Loucy (cell line): ENCODE measurements around the gene CSGALNACT2.
"Not testable (repeated sequence)": the region's sequence is repeated elsewhere in the genome, so short reads cannot be mapped to it uniquely, and the experiment has no call there.

Experiments
- H2AFZ ChIP-seq: fragments of 200-600 bp; sonication (generic); 2 replicates; pipeline ENCODE4 v1.6.0; 2016; ENCODE audit warnings: antibody characterized with exemption, mild to moderate bottlenecking, low read length, moderate library complexity
- H3F3A ChIP-seq: fragments of 200-600 bp; 2 replicates; pipeline ENCODE4 v1.6.0; 2016; ENCODE audit warnings: antibody characterized with exemption, low read depth, mild to moderate bottlenecking
- H3K27me3 ChIP-seq: fragments of 200-600 bp; sonication (generic); 2 replicates; pipeline ENCODE4 v1.6.1; 2014; ENCODE audit warnings: low read length, mild to moderate bottlenecking; ENCODE audit not compliant: insufficient read depth, poor library complexity, severe bottlenecking
- H3K36me3 ChIP-seq: fragments of 200-600 bp; sonication (generic); 2 replicates; pipeline ENCODE4 v1.6.1; 2016; ENCODE audit warnings: low read length; ENCODE audit not compliant: insufficient read depth
- H3K4me1 ChIP-seq: fragments of 200-600 bp; sonication (generic); 2 replicates; pipeline ENCODE4 v1.5.1; 2014; ENCODE audit warnings: low read length, mild to moderate bottlenecking; ENCODE audit not compliant: insufficient read depth, poor library complexity, severe bottlenecking
- H3K4me2 ChIP-seq: fragments of 200-600 bp; sonication (generic); 2 replicates; pipeline ENCODE4 v1.6.0; 2014; ENCODE audit warnings: antibody characterized with exemption, low read length, low read depth, mild to moderate bottlenecking; ENCODE audit not compliant: poor library complexity, severe bottlenecking
- H3K4me3 ChIP-seq: fragments of 200-600 bp; sonication (generic); 2 replicates; pipeline ENCODE4 v1.5.1; 2014; ENCODE audit warnings: low read length, mild to moderate bottlenecking, mixed read lengths; ENCODE audit not compliant: poor library complexity, severe bottlenecking
- H3K79me2 ChIP-seq: fragments of 200-600 bp; sonication (generic); 2 replicates; pipeline ENCODE4 v1.6.1; 2014; ENCODE audit warnings: low read length; ENCODE audit not compliant: insufficient read depth
- H3K9ac ChIP-seq: fragments of 200-600 bp; sonication (generic); 2 replicates; pipeline ENCODE4 v1.6.0; 2014; ENCODE audit warnings: mild to moderate bottlenecking, low read depth, low read length, moderate library complexity; ENCODE audit not compliant: poor library complexity, severe bottlenecking
- H3K9me2 ChIP-seq: fragments of 200-600 bp; sonication (generic); replicated peaks from 2 replicates; pipeline ENCODE4 v1.6.1; 2016; ENCODE audit warnings: low read depth, low read length, mixed read lengths
- H3K9me3 ChIP-seq: fragments of 200-600 bp; sonication (generic); 2 replicates; pipeline ENCODE4 v1.6.1; 2014; ENCODE audit warnings: mild to moderate bottlenecking, antibody characterized with exemption, low read length, low read depth; ENCODE audit not compliant: insufficient read depth
- H4K20me1 ChIP-seq: fragments of 200-600 bp; sonication (generic); 2 replicates; pipeline ENCODE4 v1.6.0; 2014; ENCODE audit warnings: antibody characterized with exemption, low read length, mild to moderate bottlenecking; ENCODE audit not compliant: insufficient read depth, poor library complexity, severe bottlenecking
- EZH2phosphoT487 ChIP-seq: fragments of 200-600 bp; IDR thresholded peaks from 2 replicates; pipeline ENCODE4 v1.6.1; 2018; ENCODE audit warnings: antibody characterized with exemption, mild to moderate bottlenecking, moderate library complexity, borderline replicate concordance
- TF ChIP-seq, protein P1 (sequence below): fragments of 200-600 bp; sonication (generic); conservative IDR thresholded peaks from 2 replicates; pipeline ENCODE4 v1.5.1; 2014; ENCODE audit warnings: mild to moderate bottlenecking, antibody characterized with exemption, low read length

CSGALNACT2 gene

DNA sequence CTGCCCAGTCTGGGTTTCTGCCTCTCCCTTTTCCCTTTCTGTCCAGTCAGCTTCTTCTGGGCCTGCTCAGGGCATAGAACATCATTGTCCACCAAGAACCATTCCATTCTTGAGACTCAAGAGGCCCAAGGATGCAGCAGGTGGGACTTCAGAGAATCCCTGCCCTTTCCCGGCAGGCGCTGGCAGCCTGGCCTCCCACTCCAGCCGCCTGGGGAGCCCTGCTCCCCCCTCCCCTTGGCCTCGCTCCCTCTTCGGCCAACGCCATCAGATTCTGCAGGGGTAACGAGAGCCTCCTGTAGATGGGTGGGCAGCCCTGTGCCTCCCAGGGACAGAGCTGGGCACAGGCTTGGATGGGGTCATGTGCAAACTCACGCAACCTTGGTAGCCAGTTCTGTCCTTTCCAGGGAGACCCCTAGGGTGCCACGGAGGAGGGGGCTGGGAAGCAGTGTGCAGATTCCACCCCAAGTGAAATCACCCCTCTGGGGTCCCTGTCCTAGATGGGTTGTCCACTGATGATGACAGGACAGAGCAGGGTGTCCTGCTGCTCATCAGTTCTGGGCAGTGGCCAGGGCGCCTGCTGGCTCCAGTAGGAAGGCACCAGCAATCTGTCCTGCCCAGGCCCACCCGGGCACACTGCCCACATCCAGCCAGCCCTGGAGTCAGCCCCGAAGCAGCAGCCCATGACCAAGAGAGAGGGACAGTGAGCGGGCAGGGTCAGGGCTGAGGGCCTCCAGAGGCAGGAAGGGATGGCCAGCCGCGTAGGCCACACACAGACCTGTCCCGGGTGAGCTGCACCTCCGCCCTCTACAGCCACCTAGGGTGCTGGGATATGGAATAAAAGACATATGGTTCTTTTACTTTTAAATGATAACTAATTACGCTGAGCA lies 80.9 kb downstream of the CSGALNACT2 start:
- H3K9me2 ChIP-seq: no peaks in the 10 kb centered on the region
- no peak overlapping the region for H3K4me3 ChIP-seq
- no peaks in the 10 kb centered on the region for H3K36me3 ChIP-seq
- no peaks in the 10 kb centered on the region for H3K9me3 ChIP-seq
- no peaks in the 10 kb centered on the region for H3F3A ChIP-seq
- H3K79me2 ChIP-seq: no peaks in the 10 kb centered on the region
- H3K9ac ChIP-seq: no peak overlapping the region
- H3K4me2 ChIP-seq: no peak overlapping the region
- no peak overlapping the region for H2AFZ ChIP-seq
- TF ChIP-seq, protein P1, sequence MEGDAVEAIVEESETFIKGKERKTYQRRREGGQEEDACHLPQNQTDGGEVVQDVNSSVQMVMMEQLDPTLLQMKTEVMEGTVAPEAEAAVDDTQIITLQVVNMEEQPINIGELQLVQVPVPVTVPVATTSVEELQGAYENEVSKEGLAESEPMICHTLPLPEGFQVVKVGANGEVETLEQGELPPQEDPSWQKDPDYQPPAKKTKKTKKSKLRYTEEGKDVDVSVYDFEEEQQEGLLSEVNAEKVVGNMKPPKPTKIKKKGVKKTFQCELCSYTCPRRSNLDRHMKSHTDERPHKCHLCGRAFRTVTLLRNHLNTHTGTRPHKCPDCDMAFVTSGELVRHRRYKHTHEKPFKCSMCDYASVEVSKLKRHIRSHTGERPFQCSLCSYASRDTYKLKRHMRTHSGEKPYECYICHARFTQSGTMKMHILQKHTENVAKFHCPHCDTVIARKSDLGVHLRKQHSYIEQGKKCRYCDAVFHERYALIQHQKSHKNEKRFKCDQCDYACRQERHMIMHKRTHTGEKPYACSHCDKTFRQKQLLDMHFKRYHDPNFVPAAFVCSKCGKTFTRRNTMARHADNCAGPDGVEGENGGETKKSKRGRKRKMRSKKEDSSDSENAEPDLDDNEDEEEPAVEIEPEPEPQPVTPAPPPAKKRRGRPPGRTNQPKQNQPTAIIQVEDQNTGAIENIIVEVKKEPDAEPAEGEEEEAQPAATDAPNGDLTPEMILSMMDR: no peak
- no peak for TF ChIP-seq EZH2phosphoT487
- H4K20me1 ChIP-seq: no peaks in the 10 kb centered on the region
- H3K4me1 ChIP-seq: peaks cover 7% of the 10 kb centered on the region
- no peaks in the 10 kb centered on the region for H3K27me3 ChIP-seq

DNA sequence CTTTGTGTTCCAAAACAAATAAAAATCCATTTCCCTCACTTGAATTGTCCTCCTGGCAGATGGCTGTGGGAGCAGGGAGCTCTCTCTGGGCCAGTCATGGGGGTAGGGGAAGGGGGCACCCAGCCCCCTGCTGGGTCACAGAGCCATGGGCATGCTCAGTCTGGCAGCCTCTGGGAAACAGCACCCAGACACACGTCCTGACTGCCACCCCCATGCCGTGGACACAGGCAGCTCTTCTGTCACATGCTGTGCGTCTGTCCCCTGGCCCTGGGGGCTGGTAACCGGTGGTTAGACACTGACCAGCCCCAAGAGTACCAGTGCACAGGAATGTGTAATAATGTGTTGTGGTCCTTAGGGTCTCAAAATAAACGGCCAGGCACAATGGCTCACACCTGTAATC lies 81.6 kb downstream of the CSGALNACT2 start:
- H3K4me2 ChIP-seq: no peak overlapping the region
- peaks cover 7% of the 10 kb centered on the region for H3K4me1 ChIP-seq
- H3K36me3 ChIP-seq: no peaks in the 10 kb centered on the region
- H3K9me3 ChIP-seq: no peaks in the 10 kb centered on the region
- TF ChIP-seq, protein P1: no peak
- no peak for TF ChIP-seq EZH2phosphoT487
- no peak overlapping the region for H2AFZ ChIP-seq
- H3K27me3 ChIP-seq: no peaks in the 10 kb centered on the region
- H3K4me3 ChIP-seq: no peak overlapping the region
- H3K79me2 ChIP-seq: no peaks in the 10 kb centered on the region
- H3K9ac ChIP-seq: no peak overlapping the region
- H4K20me1 ChIP-seq: no peaks in the 10 kb centered on the region
- H3K9me2 ChIP-seq: no peaks in the 10 kb centered on the region
- H3F3A ChIP-seq: no peaks in the 10 kb centered on the region

DNA sequence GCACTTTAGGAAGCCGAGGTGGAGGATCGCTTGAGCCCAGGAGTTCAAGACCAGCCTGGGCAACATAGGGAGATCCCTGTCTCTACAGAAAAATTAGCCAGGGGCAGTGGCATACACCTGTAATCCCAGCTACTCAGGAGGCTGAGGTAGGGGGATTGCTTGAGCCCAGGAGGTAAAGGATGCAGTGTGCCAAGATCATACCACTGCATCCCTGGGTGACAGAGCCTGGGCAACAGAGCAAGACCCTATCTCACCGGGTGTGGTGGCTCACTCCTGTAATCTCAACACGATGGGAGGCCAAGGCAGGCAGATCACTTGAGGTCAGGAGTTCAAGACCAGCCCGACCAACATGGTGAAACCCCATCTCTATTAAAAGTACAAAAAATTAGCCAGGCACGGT lies 82.0 kb downstream of the CSGALNACT2 start:
- not testable (repeated sequence) for H4K20me1 ChIP-seq, H3K9ac ChIP-seq, H2AFZ ChIP-seq, H3K9me3 ChIP-seq, H3K27me3 ChIP-seq, H3K4me2 ChIP-seq, H3K4me1 ChIP-seq, H3K79me2 ChIP-seq, H3K9me2 ChIP-seq, H3K4me3 ChIP-seq, H3K36me3 ChIP-seq, H3F3A ChIP-seq
